AG04449 (cell line): ENCODE data around the gene POMGNT2.

Experiments used
- CTCF ChIA-PET: fragments of 350-600 bp; formaldehyde crosslinking; extraction: SDS; loops from one replicate; lab custom pipeline; 2021; ENCODE audit warnings: antibody characterized with exemption; lab: Yijun Ruan, JAX
- POLR2A ChIA-PET: fragments of 400-600, 350-600 bp; formaldehyde crosslinking; extraction: SDS; loops from one replicate; lab custom pipeline; 2020; ENCODE audit warnings: antibody characterized with exemption, inconsistent platforms; lab: Yijun Ruan, JAX
- DNase-seq: peaks from one replicate; pipeline ENCODE4 v3.0.0-alpha.2; 2010; ENCODE audit warnings: low read depth, low spot score
- H3K4me3 ChIP-seq: 2 replicates; pipeline ENCODE4 v1.5.1; 2011; ENCODE audit warnings: low read depth, mild to moderate bottlenecking, control low read depth, low read length
- CTCF ChIP-seq: IDR thresholded peaks from one replicate; pipeline ENCODE4 v1.5.1; 2011; ENCODE audit warnings: mild to moderate bottlenecking, moderate library complexity, low read length, control low read depth, inconsistent platforms; ENCODE audit not compliant: insufficient read depth; ENCODE audit errors: missing control alignments

POMGNT2 gene

DNA sequence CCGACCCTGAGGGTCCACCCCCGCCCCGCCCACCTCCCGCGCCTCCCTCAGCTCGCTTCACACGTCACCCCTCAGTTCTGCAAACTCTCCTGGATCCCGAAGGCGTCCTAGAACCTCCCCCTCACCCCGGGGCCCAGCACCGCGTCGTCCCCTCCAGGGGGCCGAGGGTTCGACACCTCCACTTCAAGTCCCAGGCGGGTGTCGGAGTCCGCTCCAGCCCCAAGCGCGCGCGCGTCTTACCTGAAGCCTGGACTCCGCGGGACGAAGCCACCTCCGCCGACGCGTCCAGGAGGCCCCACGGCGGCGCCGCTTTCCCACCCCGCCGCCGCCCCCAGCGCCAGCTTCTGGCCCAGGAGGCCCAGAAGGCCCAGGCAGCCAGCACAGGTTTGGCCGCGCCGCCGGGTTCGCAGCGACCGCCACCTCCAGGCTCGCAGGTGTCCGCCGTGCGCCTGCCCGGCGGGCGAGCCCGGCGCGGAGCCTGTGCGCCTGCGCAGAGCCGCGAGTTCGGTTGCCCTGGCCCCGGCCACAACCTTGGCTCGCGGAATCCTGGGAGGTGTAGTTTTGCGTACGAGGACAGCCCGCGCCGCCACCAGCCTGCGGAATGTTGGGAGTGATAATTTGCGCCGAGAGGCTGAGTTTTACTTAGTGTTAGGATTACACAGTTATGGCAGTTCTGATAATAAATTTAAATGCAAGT, at the start of gene POMGNT2:
TSS of gene POMGNT2 (minus strand) at position 484 of the 697 bp plus-strand sequence. CDS start 24,648 bp downstream, outside the sequence.
- CTCF ChIA-PET: interaction anchor here (0.7 to 1.2 kb wide), 3 partner anchors 50 to 145 kb away, joined by 3 read pairs; no protein-coding TSS in a partner anchor
- POLR2A ChIA-PET: no interaction called here
- TF ChIP-seq CTCF: no peak
- no peak for DNase-seq
- peak within 1 kb of the TSS; percentile 75 for H3K4me3 ChIP-seq

DNA sequence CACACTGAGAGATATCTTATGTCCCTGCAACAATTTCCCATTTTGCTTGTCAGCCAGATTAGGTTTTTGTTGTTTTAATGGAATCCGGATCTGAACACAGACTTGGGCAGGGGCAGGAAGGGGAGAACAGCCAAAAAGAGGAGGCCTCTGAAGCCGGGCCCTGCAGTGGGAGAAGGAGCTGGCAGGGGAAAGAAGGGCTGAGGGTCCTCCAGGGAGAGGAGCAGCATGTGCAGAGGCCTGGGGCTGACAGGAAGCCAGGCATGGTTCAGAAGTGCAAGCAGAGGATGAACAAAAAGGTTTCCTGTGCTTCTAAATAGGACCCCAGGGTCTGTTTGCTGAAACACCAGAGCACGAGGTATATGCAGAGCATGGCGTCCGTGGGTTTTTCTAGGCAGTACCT, 49.1 kb upstream of the POMGNT2 start:
- CTCF ChIA-PET: interaction anchor here (0.6 to 13.0 kb wide), 7 partner anchors 9 to 348 kb away, joined by 3 to 241 read pairs (median 3); no protein-coding TSS in a partner anchor
- POLR2A ChIA-PET: no interaction called here
- H3K4me3 ChIP-seq: no peak overlapping the region
- DNase-seq: no peak
- TF ChIP-seq CTCF: no peak

DNA sequence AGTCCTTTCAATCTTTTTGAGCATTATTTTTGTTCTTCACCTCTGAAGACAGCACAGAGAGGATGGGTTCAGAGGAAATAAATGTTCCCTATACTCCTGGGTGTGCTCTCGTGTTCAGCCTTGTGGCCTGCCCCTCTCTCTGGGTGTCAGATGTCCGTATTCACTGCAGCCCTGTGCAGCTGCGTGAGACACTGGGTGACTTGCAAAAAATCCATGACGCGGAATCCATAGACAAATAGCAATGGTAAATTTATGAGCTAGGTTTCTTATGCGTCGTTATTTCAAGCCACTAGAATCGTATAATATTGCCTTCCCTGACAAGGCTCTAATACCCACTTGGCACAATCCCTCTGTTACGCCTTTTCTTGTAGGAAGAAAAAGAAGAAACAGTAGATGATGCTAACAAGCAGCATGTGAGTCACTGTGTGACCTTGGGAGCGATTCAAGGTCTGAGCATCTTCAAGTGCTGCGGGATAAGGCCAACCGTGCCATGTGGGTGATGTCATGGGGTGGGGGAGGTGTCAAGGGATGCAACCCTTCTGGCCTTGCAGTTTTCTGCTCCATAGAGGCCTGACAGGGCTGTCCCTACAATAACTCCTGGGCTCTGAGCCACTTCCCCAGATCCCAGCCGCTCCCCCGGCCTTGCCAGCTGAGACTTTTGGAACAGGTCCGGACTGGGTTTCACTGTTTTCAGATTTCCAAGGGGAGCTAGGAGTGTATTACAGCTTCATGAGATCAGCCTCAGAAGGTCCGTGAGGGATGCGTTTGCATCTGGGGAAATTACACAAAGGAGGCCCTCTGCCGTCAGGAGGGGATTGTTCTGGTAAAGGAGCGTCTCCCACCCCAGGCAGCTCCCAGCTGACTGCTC, 47.6 kb upstream of the POMGNT2 start:
- H3K4me3 ChIP-seq: no peak overlapping the region
- POLR2A ChIA-PET: no interaction called here
- CTCF ChIA-PET: interaction anchor here (0.6 to 13.0 kb wide), 7 partner anchors 9 to 349 kb away, joined by 3 to 241 read pairs (median 4); no protein-coding TSS in a partner anchor
- TF ChIP-seq CTCF: no peak
- peak; percentile 21 for DNase-seq

DNA sequence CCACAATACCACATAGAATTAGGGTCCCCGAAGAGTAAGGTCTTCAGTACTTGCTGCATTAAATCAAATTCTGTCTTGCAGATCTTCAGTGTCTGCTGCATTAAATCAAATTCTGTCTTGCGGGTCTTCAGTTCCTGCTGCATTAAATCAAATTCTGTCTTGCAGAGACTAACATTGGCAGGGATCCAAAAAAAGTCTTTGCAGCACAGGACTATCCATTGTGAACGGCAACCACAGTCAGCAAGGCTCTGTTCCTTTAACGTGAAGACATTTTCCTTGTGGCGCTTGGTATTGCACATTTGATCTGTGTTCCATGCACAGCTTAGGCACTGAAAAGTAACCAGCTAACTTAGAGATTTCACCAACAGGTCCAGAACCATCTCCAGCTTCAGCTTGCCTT, 46.8 kb upstream of the POMGNT2 start:
- CTCF ChIA-PET: interaction anchor here (0.9 to 13.0 kb wide), 3 partner anchors 11 to 189 kb away, joined by 3 to 241 read pairs (median 4); no protein-coding TSS in a partner anchor

DNA sequence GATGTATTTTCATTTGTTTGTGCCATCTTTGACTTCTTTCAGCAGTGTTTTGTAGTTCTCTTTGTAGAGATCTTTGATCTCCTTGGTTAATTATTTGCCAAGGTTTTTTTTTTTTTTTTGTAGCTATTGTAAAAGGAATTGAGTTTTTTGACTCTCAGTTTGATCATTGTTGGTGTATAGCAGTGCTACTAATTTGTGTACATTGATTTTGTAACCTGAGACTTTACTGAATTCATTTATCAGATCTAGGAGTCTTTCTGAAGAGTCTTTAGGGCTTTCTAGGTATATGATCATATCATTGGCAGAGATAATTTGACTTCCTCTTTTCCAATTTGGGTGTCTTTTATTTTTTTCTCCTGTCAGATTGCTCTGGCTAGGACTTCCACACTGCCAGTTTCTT, 42.2 kb upstream of the POMGNT2 start:
- H3K4me3 ChIP-seq: no peak overlapping the region
- no peak for TF ChIP-seq CTCF
- DNase-seq: no peak
- POLR2A ChIA-PET: no interaction called here
- CTCF ChIA-PET: interaction anchor here (0.6 to 13.0 kb wide), 2 partner anchors 112 to 184 kb away, joined by 4 to 241 read pairs; no protein-coding TSS in a partner anchor

More for the DNA sequence above, 46.8 kb upstream of the POMGNT2 start:
- no peak for TF ChIP-seq CTCF
- DNase-seq: no peak
- H3K4me3 ChIP-seq: no peak overlapping the region
- POLR2A ChIA-PET: no interaction called here
